Activated B cell treated with CpG ODN at 0.5 μM for 24 hours (primary cell): ENCODE data around the gene PSPN. TPM values are rescaled to one million over a fixed set of nuclear protein-coding genes. Genes with fewer than 3 reads are reported as not detected.

Experiments used
- ATAC-seq: fragments of 200-7000 bp; cut with Tn5 transposase; one replicate; pipeline ENCODE4 v1.10.0; 2021; ENCODE audit warnings: low read depth, mild to moderate bottlenecking, moderate library complexity
- CTCF ChIA-PET: fragments of 350-600 bp; sonication (Branson Sonifier 250); formaldehyde crosslinking; loops from one replicate; lab custom pipeline; 2021; ENCODE audit warnings: antibody characterized with exemption; lab: Charles Lee
- POLR2A ChIA-PET: fragments of 350-600 bp; sonication (Branson Sonifier 250); formaldehyde crosslinking; loops from one replicate; lab custom pipeline; 2021; ENCODE audit warnings: antibody characterized with exemption; lab: Charles Lee
- DNase-seq: peaks from one replicate; pipeline ENCODE4 v3.0.0; 2022
- H3K27ac Mint-ChIP-seq: one replicate; pipeline ENCODE4 v1.8.0; 2020; ENCODE audit warnings: mixed read lengths
- H3K27me3 Mint-ChIP-seq: one replicate; pipeline ENCODE4 v1.8.0; 2021; ENCODE audit warnings: mixed read lengths
- H3K36me3 Mint-ChIP-seq: one replicate; pipeline ENCODE4 v1.8.0; 2021; ENCODE audit warnings: low read depth, mixed read lengths
- H3K4me1 Mint-ChIP-seq: one replicate; pipeline ENCODE4 v1.8.0; 2021; ENCODE audit warnings: mixed read lengths
- H3K4me3 Mint-ChIP-seq: one replicate; pipeline ENCODE4 v1.8.0; 2020; ENCODE audit warnings: mild to moderate bottlenecking, mixed read lengths
- H3K9me3 Mint-ChIP-seq: one replicate; pipeline ENCODE4 v1.8.0; 2020; ENCODE audit warnings: mixed read lengths
- intact Hi-C: fragments of 100-400 bp; cut with micrococcal nuclease; formaldehyde crosslinking; loops from one replicate; pipeline ENCODE4 v1.15.1; 2024
- total RNA-seq: library from RNA; stranded (reverse); gene quantifications from 2 replicates; pipeline ENCODE4 v1.2.3, GENCODE V29; 2022
- TF ChIP-seq, protein P1 (sequence below): fragments of 200-600 bp; IDR thresholded peaks from one replicate; pipeline ENCODE4 v1.8.0; 2022; ENCODE audit warnings: antibody characterized with exemption, mild to moderate bottlenecking

Gene PSPN
- total RNA-seq, 1 donor from 2014 or later: 2.4 TPM

- ChIA-PET CTCF (no interaction called here), POLR2A (no interaction called here)
- intact Hi-C loops: no loop called here
- TF ChIP-seq, protein P1, sequence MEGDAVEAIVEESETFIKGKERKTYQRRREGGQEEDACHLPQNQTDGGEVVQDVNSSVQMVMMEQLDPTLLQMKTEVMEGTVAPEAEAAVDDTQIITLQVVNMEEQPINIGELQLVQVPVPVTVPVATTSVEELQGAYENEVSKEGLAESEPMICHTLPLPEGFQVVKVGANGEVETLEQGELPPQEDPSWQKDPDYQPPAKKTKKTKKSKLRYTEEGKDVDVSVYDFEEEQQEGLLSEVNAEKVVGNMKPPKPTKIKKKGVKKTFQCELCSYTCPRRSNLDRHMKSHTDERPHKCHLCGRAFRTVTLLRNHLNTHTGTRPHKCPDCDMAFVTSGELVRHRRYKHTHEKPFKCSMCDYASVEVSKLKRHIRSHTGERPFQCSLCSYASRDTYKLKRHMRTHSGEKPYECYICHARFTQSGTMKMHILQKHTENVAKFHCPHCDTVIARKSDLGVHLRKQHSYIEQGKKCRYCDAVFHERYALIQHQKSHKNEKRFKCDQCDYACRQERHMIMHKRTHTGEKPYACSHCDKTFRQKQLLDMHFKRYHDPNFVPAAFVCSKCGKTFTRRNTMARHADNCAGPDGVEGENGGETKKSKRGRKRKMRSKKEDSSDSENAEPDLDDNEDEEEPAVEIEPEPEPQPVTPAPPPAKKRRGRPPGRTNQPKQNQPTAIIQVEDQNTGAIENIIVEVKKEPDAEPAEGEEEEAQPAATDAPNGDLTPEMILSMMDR: no peak
- no peaks in the 10 kb centered on the region for H3K9me3 Mint-ChIP-seq
- peaks cover 68% of the 10 kb centered on the region for H3K36me3 Mint-ChIP-seq
- no peaks in the 10 kb centered on the region for H3K27me3 Mint-ChIP-seq
- no peak for ATAC-seq
- no peak for DNase-seq
- H3K4me3 Mint-ChIP-seq: no peak overlapping the region
- H3K27ac Mint-ChIP-seq: no peak overlapping the region
- no peaks in the 10 kb centered on the region for H3K4me1 Mint-ChIP-seq
Observed at GRCh38 chr19:6415591-6416190, 40.0 kb upstream of the PSPN start.

DNA sequence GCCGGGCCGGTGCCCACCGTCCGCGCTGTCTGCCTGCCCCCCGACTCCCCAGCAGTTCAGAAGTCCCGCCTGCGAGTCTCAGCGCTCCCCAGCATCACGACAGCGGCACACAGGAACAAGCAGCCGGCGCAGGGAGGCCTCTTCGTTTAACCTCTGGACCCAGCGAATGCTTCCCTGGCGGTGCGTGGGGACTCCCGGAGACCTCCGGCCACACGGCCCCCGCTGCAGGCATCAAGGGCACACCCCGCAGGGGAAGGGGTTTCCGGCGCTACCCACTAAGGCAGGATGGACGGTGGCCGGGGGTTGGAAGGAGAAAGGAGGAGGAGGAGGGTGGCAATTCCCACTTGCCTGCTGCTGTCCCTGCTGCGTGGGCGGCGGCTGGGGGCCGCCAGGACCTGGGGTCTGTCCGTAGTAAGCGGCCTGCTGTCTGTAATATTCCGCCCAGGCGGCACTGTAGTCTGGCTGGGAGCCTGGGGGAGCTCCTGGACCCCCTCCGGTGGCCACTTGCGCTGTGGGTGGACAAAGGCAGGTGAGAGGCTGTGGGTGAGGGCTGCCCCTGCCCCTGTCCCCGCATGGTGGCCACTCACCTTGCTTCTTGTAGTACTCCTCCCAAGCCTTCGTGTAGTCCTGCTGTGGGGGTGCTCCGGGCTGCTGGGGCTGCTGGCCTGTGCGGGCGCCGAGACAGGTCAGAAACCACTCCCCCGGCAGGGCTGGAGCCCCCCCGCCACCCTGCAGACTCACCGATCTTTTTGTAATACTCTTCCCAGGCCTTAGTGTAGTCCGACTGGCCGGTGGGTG lies 39.3 kb upstream of the PSPN start:
- Mint-ChIP-seq H3K27ac (no peak overlapping the region), H3K9me3 (no peaks in the 10 kb centered on the region), H3K4me3 (no peak overlapping the region), H3K4me1 (no peaks in the 10 kb centered on the region), H3K27me3 (no peaks in the 10 kb centered on the region), H3K36me3 (peaks cover 61% of the 10 kb centered on the region)
- ChIA-PET CTCF (no interaction called here), POLR2A (no interaction called here)
- intact Hi-C loops: no loop called here
- ATAC-seq: no peak
- TF ChIP-seq, protein P1: no peak
- DNase-seq: no peak

- Mint-ChIP-seq H3K9me3 (no peaks in the 10 kb centered on the region), H3K27ac (no peak overlapping the region), H3K4me3 (no peak overlapping the region), H3K36me3 (peaks cover 51% of the 10 kb centered on the region), H3K4me1 (no peaks in the 10 kb centered on the region), H3K27me3 (no peaks in the 10 kb centered on the region)
- TF ChIP-seq, protein P1: no peak
- DNase-seq: no peak
- POLR2A ChIA-PET: no interaction called here
- CTCF ChIA-PET: no interaction called here
- no peak for ATAC-seq
- intact Hi-C loops: no loop called here
Observed at GRCh38 chr19:6413721-6414643, 38.2 kb upstream of the PSPN start.

GRCh38 chr19:6413291-6413690 lies 37.6 kb upstream of the PSPN start:
- ATAC-seq: no peak

More at GRCh38 chr19:6413291-6413690, 37.6 kb upstream of the PSPN start:
- H3K4me1 Mint-ChIP-seq: no peaks in the 10 kb centered on the region
- TF ChIP-seq, protein P1: no peak
- DNase-seq: no peak
- no peak overlapping the region for H3K27ac Mint-ChIP-seq
- CTCF ChIA-PET: no interaction called here
- POLR2A ChIA-PET: no interaction called here
- H3K4me3 Mint-ChIP-seq: no peak overlapping the region
- H3K27me3 Mint-ChIP-seq: no peaks in the 10 kb centered on the region
- intact Hi-C loops: no loop called here
- H3K36me3 Mint-ChIP-seq: peaks cover 44% of the 10 kb centered on the region
- H3K9me3 Mint-ChIP-seq: no peaks in the 10 kb centered on the region
